AG04449 (cell line): ENCODE measurements around the gene GAB2.
A peak's percentile ranks its signal among the peaks of the same experiment; 100 is the strongest.

Experiments used
- CTCF ChIA-PET: fragments of 350-600 bp; formaldehyde crosslinking; extraction: SDS; loops from one replicate; lab custom pipeline; 2021; ENCODE audit warnings: antibody characterized with exemption; lab: Yijun Ruan, JAX
- POLR2A ChIA-PET: fragments of 400-600, 350-600 bp; formaldehyde crosslinking; extraction: SDS; loops from one replicate; lab custom pipeline; 2020; ENCODE audit warnings: antibody characterized with exemption, inconsistent platforms; lab: Yijun Ruan, JAX
- DNase-seq: peaks from one replicate; pipeline ENCODE4 v3.0.0-alpha.2; 2010; ENCODE audit warnings: low read depth, low spot score
- H3K4me3 ChIP-seq: 2 replicates; pipeline ENCODE4 v1.5.1; 2011; ENCODE audit warnings: low read depth, mild to moderate bottlenecking, control low read depth, low read length
- CTCF ChIP-seq: IDR thresholded peaks from one replicate; pipeline ENCODE4 v1.5.1; 2011; ENCODE audit warnings: mild to moderate bottlenecking, moderate library complexity, low read length, control low read depth, inconsistent platforms; ENCODE audit not compliant: insufficient read depth; ENCODE audit errors: missing control alignments

GAB2 gene

DNA sequence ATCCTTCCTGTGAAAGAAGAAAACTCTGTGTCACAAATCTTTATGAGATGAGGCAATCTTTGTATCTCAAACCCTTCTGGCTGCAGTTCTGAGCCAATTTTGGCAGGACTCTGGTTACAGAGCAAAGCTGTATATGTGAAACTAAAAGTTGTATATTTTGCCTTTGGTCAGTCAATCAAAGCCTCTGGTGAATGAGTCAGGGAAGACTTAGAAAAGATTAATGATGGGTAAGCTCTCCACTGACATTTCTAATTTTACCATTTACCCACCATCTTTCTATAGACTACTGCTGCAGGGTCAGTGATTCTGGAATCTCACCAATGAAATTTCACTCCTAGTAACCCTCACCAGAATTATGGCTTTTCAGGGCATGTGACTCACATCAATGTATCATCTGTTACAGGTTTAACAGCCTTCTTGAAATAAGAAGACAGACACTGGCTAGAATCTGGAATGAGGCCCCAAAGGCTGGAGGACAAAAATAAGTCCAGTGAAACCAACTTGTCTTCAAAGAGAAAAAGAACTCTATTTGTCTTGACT, 185.6 kb downstream of the GAB2 start:
- ChIA-PET CTCF (interaction anchor here (1.1 to 2.1 kb wide), 2 partner anchors 332 to 334 kb away, joined by 4 to 9 read pairs; no protein-coding TSS in a partner anchor), POLR2A (interaction anchor here (0.7 kb wide), 1 partner anchor 9 kb away, joined by 3 read pairs; no protein-coding TSS in a partner anchor)
- TF ChIP-seq CTCF: no peak
- no peak for DNase-seq
- H3K4me3 ChIP-seq: no peak overlapping the region

DNA sequence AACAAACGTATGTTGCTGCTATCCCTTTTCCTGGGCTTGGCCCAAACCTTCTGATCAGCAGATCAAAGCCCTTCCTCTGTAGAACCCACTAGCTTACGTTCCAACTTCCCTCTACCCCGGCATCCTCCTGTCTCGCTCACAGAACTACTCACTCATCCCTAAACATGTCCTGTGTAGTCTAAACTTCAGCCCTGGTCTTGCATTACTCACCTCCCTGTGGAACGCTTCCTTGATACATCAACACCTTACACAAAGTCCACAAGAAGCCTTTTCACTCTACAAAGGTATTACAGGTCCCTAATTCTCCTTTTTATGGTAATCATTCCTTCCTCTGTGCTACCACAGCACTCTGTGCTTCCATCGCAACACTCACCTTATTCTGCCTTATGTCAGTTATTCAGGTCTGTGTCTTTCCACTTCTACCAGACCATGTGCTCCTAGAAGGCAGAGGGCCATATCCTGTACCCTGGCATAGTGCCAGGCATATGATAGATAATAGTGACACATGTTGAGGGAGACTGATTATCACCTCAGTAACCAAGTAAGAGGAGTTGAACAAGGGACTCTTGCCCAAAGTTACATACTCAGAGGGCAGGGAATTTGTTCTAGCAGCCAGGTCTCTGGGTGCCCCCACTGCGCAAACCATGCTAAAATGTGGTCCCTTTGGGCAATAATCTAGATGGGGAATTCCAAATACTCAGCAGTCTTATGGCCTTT, 187.3 kb downstream of the GAB2 start:
- TF ChIP-seq CTCF: no peak
- ChIA-PET CTCF (interaction anchor here (1.7 to 3.8 kb wide), 3 partner anchors 10 to 335 kb away, joined by 5 to 96 read pairs (median 8); no protein-coding TSS in a partner anchor), POLR2A (no interaction called here)
- DNase-seq: no peak
- H3K4me3 ChIP-seq: no peak overlapping the region

DNA sequence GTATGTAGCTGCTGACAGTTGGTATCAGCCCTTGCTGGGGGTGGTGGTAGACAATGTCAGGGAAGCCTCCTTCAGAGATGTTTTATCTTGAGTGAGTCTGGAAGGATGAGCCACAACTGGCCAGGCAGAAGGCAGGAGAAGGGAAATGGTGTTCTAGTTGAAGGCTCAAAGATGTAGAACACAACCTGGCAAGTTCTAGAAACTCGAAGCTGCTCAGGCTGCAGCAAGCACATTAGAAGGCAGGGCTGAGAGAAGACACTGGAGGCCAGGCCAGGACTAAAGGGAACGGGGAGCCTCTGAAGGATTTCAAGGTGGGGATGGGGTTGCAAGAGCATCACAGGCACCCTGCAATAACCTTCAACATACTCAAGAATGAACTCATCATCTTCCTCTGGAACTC, 188.5 kb downstream of the GAB2 start:
- ChIA-PET CTCF (interaction anchor here (1.2 to 3.8 kb wide), 8 partner anchors 12 to 336 kb away, joined by 4 to 96 read pairs (median 6); partner anchors contain the start of gene GAB2), POLR2A (no interaction called here)
- TF ChIP-seq CTCF: no peak

DNA sequence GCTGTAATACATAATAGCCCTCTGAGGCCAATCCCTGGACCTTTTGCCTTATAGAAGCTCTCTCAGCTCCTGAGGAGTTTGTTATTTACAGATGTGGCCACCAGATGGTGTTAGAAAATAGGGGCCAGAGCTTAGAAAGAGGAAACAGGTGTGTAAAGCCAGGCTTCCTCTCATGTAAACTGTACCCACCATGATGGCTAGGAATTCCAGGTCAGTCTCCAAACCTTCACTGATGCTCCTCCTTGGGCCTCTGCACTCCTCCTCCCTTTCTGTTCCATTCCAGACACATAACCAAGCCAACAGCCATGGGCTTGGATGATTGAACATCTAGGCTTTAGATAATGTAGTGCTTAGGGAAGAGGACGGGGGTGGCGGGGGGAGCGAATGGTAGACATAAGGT, 189.2 kb downstream of the GAB2 start:
- DNase-seq: no peak
- peak; percentile 21 for TF ChIP-seq CTCF
- POLR2A ChIA-PET: no interaction called here
- CTCF ChIA-PET: interaction anchor here (0.7 to 3.8 kb wide), 27 partner anchors 10 to 340 kb away, joined by 3 to 96 read pairs (median 4); partner anchors contain the start of gene GAB2
- no peak overlapping the region for H3K4me3 ChIP-seq

More for the DNA sequence above, 188.5 kb downstream of the GAB2 start:
- DNase-seq: no peak
- H3K4me3 ChIP-seq: no peak overlapping the region

DNA sequence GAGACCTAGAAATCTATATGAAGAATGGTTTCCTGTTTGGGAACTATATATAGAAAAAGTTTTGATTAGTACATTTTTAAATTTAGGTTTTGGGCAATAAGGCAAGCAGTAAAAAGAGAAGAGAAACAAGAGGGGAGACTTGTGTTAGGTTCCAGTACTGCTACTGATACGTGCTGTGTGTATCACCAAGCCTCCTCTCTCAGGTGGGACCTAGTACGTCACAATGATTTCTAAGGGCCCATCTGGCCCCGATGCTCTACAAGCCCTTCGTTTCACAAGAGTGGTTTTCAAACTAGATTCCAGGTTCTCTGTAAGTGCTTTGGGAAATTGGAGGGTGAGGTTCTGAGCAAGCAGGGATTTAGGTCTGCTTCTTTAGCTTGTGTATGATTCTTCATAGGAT, 189.7 kb downstream of the GAB2 start:
- no peak overlapping the region for H3K4me3 ChIP-seq
- ChIA-PET CTCF (interaction anchor here (0.7 to 3.8 kb wide), 27 partner anchors 9 to 341 kb away, joined by 3 to 96 read pairs (median 4); partner anchors contain the start of gene GAB2), POLR2A (no interaction called here)
- TF ChIP-seq CTCF: no peak
- no peak for DNase-seq
